Measurements from ENCODE around the gene NAV2.

NAV2 gene

DNA sequence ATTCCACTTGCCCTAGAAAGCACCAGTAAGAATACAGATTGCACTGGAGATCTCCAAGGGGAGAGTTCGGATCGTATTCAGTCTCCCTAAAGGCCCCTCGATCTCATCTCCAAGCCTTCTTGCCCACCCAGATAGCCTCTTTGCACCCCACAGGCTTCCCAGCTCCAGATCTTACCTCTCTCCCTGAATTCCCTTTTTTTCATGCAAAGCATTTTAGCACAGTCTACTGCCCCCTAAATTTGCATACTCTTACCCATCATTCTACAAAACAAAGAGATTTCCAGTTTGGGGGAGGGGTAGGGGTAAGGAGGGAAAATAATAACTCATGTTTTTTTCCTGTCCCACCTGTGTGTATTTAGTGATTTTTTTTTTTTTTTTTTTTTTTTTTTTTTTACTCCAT is 105.2 kb downstream of the NAV2 start:
- TF ChIP-seq ZNF274 (IDR thresholded peaks at IDR 0.05; ENCODE audit: low read depth, low read length), result no peak
- no peak overlapping the region for H3K4me3 ChIP-seq (ENCODE audit: low read length)

DNA sequence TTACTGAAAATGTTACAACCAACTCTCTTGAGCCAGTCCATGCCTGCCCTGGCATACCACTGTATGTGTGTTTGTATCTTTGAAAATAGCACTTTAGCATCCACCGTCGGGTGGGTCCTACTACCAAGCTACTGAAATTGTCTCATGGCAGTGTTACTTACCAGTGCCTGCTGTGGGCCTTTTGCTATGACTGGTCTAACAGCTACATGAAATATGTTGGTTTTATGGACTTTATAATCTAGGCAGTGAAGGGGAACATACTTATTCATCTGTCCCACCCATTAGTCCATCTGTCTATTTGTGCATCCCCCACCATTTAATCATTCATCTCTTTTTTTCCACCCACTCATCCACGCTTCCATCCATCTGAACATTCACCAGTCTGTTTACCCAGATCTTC is 106.0 kb downstream of the NAV2 start:
- H3K4me3 ChIP-seq (ENCODE audit: low read length), result no peak overlapping the region
- no peak for TF ChIP-seq ZNF274 (IDR thresholded peaks at IDR 0.05; ENCODE audit: low read depth, low read length)

DNA sequence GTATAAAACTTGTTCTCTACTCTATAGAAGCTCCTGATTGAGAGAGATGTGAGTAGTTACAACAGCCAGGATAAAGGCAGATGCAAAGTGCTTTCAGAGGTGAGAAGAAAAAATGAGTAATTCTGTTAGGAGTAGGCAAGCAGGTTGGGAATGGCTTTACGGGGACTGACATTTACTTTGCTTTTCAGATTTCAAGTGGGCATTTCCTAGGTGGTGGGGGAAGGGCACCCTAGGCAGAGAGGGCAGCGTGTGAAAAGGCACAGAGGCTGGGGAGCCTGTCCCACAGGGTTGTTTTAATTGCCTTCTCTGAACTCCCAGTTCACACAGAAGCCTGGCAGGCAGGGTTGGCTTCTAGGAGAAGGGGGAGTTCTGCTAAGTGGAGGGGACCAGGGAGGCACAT is 106.5 kb downstream of the NAV2 start:
- TF ChIP-seq ZNF274 (IDR thresholded peaks at IDR 0.05; ENCODE audit: low read depth, low read length), result no peak
- no peak overlapping the region for H3K4me3 ChIP-seq (ENCODE audit: low read length)

DNA sequence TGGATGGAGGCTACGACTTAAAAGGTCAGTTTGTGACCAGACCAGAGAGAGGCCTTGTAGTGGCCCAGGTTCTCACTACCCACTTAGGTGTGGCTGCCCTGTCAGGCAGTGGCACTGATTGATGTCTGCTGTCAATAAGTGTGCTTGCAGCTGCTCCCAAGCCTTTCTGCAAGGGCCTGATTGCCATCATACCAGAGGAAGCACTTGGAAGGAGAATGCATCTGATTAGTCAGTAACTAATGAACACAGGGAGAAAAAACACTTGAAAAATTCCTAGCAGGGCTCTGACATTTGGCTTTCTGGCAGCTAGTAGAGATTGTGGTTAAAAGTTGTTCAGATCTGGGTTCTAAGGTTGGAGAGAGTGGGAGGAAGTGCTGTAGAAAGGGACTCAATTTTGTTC is 107.5 kb downstream of the NAV2 start:
- H3K4me3 ChIP-seq (ENCODE audit: low read length), result no peak overlapping the region
- no peak for TF ChIP-seq ZNF274 (IDR thresholded peaks at IDR 0.05; ENCODE audit: low read depth, low read length)

DNA sequence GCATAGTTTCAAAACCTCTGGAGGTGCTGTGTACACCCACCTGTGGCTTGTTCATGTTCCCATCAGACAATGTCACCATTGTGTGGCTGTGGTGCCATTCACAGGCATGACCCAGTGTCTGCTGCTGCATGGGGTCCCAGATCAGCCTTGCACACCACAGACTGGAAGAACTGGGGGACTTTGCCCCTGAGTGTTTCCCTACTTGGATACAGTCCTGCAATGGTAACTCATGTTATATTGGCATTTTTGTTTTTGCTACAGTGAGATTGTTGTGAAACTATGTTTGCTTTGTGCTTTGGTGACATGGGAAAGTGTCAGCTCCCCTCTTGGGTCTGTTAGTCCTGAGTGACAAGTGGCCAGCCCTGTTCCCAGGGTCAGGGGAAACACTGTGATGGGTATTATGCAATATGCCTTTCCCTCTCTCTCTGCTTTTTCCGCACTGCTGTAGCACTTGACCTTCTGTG is 108.8 kb downstream of the NAV2 start:
- TF ChIP-seq ZNF274 (IDR thresholded peaks at IDR 0.05; ENCODE audit: low read depth, low read length), result no peak
- H3K4me3 ChIP-seq (ENCODE audit: low read length), result no peak overlapping the region

DNA sequence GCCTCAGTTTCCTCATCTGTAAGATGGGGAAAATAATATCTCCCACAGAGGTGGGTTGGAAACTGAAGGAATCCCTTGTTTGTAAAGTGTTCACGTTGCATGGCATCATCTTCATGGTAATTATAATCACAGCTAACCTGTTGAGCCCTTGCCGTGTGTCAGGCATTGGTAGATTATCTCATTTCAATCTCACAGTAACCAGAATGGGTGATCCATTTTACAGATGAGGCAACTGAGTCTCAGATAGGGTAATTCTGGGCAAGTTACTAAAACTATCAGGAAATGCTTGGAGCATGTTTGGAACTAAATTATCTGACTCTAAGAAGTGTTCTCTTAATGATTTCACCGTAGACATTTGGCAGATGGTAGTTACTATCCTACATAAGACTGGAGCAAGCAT is 109.4 kb downstream of the NAV2 start:
- TF ChIP-seq ZNF274 (IDR thresholded peaks at IDR 0.05; ENCODE audit: low read depth, low read length), result no peak
- no peak overlapping the region for H3K4me3 ChIP-seq (ENCODE audit: low read length)

DNA sequence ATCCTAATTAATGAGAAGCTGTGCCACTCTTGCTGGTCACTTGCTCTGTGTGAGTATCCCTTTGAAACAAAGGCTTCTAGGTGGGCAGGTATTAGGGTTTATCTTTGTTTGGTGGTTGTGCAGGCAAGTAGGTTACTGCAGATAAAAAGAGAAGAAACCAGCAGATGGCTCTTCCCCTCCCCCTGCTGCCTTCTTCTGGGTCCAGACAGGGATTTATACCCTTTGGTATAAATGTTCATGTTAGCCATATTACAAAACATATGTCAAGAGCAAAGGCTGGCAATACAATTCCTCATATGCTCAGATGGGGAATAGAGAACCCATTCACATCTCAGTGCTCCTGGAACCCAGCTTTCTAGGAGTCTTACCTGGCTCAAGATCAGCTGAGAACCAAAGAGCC is 109.9 kb downstream of the NAV2 start:
- TF ChIP-seq ZNF274 (IDR thresholded peaks at IDR 0.05; ENCODE audit: low read depth, low read length), result no peak
- no peak overlapping the region for H3K4me3 ChIP-seq (ENCODE audit: low read length)

DNA sequence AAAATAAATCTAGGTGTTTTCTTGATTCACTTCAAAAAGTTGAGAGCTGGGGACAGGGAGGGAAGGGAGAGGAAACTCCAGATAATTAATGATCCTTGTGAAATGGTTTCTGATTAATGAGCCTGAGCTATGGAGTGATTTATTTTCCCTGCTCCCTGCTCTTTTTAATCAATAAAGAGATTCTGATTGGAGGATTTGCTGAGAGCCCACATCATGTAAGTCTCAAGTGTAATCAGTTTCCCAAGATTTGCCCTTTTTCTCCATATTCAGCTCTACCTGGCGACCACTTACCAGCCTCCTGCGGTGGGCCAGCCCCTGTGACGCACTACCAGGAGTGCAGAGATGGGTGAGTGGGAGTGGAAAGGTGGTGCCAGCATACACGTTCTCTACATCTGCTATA is 114.0 kb downstream of the NAV2 start:
- no peak for TF ChIP-seq ZNF274 (IDR thresholded peaks at IDR 0.05; ENCODE audit: low read depth, low read length)
- H3K4me3 ChIP-seq (ENCODE audit: low read length), result no peak overlapping the region

DNA sequence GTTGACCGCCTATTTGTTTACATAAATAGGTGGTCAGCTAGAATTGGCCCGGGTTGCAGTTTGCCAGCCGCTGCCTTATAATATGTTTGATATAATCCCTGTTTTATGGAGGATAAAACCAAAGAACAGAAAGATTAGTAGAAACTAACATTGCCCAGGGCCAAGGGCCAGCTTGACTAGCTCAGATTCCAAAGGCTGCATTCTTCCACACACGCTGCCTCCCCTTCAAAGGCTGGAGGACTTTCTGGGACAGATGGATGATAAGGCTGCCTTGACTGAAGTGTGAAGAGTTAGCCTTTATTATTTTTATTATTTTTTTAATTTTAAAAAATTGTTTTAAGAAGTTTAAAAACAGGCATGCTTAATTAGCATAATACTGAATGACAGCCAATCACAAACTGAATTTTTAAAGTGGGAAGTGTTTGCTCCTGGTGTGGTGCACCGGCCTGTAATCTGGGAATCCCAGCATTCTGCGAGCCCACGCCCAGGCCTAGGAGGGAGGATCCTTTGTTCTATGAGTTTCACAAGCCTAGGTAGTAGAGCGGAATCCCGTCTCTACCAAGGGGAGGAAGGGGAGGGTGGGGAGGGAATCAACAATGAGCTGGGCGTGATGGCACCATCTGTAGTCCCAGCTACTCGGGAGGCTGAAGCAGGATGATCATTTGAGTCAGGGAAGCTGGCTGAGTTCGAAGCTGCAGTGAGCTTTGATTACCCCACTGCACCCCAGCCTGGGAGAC is 114.9 kb downstream of the NAV2 start:
- no peak for TF ChIP-seq ZNF274 (IDR thresholded peaks at IDR 0.05; ENCODE audit: low read depth, low read length)

DNA sequence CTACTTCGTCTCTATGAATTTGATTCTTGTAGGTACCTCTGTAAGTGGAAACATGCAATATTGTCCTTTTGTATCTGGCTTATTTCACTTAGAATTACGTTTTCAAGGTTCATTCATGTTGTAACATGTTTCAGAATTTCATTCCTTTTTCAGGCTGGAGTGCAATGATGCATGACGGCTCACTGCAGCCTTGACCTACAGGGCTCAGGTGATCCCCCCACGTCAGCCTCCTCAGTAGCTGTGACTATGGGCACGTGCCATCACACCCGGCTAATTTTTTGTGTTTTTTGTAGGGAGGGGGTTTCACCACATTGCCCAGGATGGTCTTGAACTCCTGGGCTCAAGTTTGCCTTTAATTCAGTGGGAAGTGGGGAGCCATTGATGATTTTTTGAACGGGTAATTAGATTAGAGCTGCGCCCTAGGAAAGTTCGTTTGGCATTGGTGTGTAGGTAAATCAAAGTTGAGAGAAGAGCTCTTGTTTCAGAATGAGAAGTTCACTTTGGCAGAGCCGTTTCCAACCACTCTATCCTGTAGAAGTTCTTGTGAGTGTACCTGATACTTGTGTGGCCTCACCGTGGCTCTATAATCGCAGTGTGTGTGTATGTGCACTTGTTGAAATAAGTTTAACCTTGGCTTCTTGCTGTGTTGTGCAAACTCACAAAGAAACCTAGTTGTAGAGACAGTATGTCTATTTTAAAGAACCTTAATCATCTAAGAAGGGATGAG is 115.9 kb downstream of the NAV2 start:
- TF ChIP-seq ZNF274 (IDR thresholded peaks at IDR 0.05; ENCODE audit: low read depth, low read length), result no peak
- no peak overlapping the region for H3K4me3 ChIP-seq (ENCODE audit: low read length)

More for the DNA sequence above, 114.9 kb downstream of the NAV2 start:
- no peak overlapping the region for H3K4me3 ChIP-seq (ENCODE audit: low read length)

DNA sequence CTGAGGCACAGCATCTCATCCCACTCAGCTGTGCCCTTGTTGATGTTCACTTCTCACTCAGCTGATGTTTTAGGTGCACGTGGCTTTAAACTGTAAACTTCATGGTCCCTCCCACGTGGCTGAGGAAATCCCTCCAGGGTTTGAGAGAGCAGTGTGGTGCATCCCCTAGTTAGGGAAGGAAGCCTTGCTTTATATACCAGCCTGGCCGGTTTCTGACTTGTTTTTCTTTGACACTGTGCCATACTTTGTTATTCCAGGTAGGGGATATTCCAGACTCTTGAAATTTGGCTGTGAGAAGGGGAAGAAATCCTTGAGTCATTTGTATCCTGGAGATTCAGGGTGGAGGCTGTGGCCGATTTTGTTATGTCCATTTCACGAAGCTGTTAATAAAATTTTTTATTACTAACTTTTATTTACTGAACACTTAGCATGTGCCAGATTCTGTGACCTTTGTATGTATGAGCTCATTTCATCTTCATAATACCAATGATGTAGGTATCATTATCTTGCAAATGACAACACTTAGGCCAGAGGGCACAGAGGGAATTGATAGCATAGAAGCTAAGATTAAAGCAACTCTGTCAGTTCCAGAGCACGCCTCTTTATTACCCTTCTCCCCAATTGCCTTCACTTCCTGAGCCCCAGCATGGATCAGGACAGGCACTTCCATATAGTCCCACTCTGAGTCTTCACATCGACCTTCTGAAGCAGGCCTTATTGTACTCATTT is 116.6 kb downstream of the NAV2 start:
- TF ChIP-seq ZNF274 (IDR thresholded peaks at IDR 0.05; ENCODE audit: low read depth, low read length), result no peak

DNA sequence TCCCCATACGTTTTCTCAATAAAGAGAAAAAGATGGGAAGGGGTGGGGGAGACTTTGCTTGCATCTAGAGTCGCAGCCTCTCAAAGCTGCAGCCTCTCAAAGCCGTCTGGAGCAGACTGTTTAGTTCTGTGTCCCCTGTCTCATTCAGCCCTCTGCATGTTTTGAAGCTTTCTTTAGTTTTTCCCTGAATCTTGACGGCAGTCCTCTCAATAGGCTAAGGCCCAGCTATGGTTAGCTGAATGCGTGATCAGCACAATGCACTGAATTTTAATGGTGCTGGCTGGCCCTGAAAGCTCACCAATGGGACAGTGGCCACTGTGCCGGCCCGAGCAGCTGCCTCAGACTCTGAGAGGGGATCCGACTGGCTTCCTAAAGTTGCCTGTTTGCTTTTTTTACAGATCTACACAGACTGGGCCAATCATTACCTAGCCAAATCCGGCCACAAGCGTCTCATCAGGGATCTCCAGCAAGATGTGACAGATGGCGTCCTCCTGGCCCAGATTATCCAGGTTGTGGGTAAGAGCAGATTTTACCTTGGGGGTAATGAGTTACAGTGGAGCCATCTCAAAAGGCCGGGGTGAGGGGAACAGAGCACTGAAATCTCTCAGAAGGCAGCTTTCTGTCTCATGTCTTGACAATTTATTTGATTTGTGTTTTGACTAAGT is 119.6 kb downstream of the NAV2 start:
- TF ChIP-seq ZNF274 (IDR thresholded peaks at IDR 0.05; ENCODE audit: low read depth, low read length), result no peak
- H3K4me3 ChIP-seq (ENCODE audit: low read length), result no peak overlapping the region

More for the DNA sequence above, 116.6 kb downstream of the NAV2 start:
- H3K4me3 ChIP-seq (ENCODE audit: low read length), result no peak overlapping the region

DNA sequence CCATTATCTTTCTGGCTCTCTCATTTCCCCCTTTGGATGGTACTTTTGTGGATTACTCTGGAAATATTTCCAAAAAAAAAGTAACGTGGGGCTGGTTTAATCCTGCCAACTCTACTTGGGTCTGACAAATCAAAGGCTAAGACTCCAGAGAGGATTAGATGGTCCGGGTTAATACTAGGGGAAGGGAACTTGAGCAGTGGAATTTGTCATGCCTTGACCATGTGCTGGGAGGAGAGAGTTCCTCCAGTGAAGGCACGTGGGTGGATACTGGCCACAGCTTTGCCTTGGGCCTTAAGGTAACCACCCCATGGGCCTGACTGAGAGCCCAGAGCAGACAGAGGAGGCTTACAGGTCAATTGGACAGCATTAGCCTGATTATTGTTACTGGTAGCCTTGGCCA is 120.3 kb downstream of the NAV2 start:
- H3K4me3 ChIP-seq (ENCODE audit: low read length), result no peak overlapping the region
- no peak for TF ChIP-seq ZNF274 (IDR thresholded peaks at IDR 0.05; ENCODE audit: low read depth, low read length)

DNA sequence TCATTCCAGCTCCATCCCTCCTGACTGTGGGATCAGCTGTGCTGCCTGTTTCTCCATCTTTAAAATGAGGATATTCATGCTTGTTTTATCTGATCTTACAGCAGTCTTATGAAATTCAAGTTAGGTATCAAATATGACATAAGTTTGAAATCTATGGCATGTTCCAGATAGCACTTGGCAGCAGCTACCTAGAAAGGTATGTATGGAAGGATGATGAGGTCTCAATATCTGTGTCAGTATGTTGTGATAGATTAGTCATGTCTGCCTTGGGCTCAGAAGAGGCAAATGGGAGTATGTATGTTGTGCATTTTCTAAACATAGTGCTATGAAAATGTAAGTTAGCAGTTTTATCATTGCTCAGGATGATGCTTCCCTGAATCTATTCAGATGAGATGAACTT is 122.1 kb downstream of the NAV2 start:
- no peak for TF ChIP-seq ZNF274 (IDR thresholded peaks at IDR 0.05; ENCODE audit: low read depth, low read length)
- H3K4me3 ChIP-seq (ENCODE audit: low read length), result no peak overlapping the region
